Esophagus squamous epithelium (tissue), 4 donors: ENCODE data around the gene CRACDL.

Experiments
- CTCF ChIP-seq, 6 experiments: fragments of 450-650 bp in 4 of 6; fragments of 200-600 bp in 2 of 6; sonication (generic) in 2 of 6; IDR thresholded peaks; one replicate each; pipeline ENCODE4 v1.5.1; 2016 to 2019; ENCODE audit warnings: antibody characterized with exemption in 6 of 6, mild to moderate bottlenecking in 4 of 6, moderate library complexity in 4 of 6
- POLR2A ChIP-seq, 4 donors: fragments of 450-650 bp; IDR thresholded peaks; one replicate each; pipeline ENCODE4 v1.6.1; 2017; ENCODE audit warnings: antibody characterized with exemption in 4 of 4, mild to moderate bottlenecking in 4 of 4, moderate library complexity in 3 of 4

DNA sequence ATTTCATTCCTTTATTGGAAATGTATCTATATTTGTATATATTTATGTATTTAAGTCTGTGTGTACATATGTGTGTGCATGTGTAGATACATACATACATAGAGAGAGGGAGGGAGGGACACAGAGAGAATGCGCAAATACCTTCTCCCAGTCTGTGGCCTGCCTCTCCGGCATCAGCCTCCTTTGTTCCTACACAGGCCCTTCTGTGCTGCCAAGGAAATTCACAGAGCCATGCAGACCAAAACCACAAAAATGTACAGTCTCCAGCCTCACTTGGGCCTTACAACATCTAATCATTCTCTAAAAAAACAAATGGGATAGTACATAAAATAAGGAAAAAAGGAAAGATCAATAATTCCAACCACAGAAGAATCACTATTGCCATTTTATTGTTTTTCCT lies 8.8 kb upstream of the CRACDL start:
- no peak for TF ChIP-seq CTCF (IDR thresholded peaks at IDR 0.05)
- no peak for TF ChIP-seq POLR2A (IDR thresholded peaks at IDR 0.05)
